Neural cell (in vitro differentiated cells): Measurements from ENCODE around the gene GUF1.

Source experiments
- CTCF ChIP-seq: fragments of 450-650 bp; IDR thresholded peaks from 2 replicates; pipeline ENCODE4 v1.5.1; 2014; ENCODE audit warnings: antibody characterized with exemption, mild to moderate bottlenecking, moderate library complexity; ENCODE audit not compliant: poor library complexity, severe bottlenecking
- EP300 ChIP-seq: fragments of 450-650 bp; conservative IDR thresholded peaks from 2 replicates; pipeline ENCODE4 v1.6.1; 2014; ENCODE audit warnings: antibody characterized with exemption, mild to moderate bottlenecking, moderate library complexity; ENCODE audit not compliant: poor library complexity, severe bottlenecking
- EZH2 ChIP-seq: fragments of 200-600, 300-800 bp; shearing (Covaris generic), sonication (generic); IDR thresholded peaks from 2 replicates; pipeline ENCODE4 v1.6.1; 2014; ENCODE audit warnings: antibody characterized with exemption, low read length, borderline replicate concordance, mild to moderate bottlenecking; ENCODE audit not compliant: insufficient read depth, poor library complexity, severe bottlenecking
- MXI1 ChIP-seq: fragments of 450-650 bp; conservative IDR thresholded peaks from 2 replicates; pipeline ENCODE4 v1.6.1; 2014; ENCODE audit warnings: antibody characterized with exemption, mild to moderate bottlenecking; ENCODE audit not compliant: poor library complexity, severe bottlenecking
- POLR2AphosphoS5 ChIP-seq: IDR thresholded peaks from 2 replicates; pipeline ENCODE4 v1.6.1; 2012
- RAD21 ChIP-seq: fragments of 450-650 bp; conservative IDR thresholded peaks from 2 replicates; pipeline ENCODE4 v1.6.1; 2014; ENCODE audit warnings: antibody characterized with exemption, mild to moderate bottlenecking, moderate library complexity
- REST ChIP-seq: IDR thresholded peaks from 2 replicates; pipeline ENCODE4 v1.6.1; 2012; ENCODE audit warnings: borderline replicate concordance
- TAF1 ChIP-seq: IDR thresholded peaks from 2 replicates; pipeline ENCODE4 v1.6.1; 2012; ENCODE audit warnings: low read depth

- no peak for TF ChIP-seq POLR2AphosphoS5
- no peak for TF ChIP-seq EZH2
- no peak for TF ChIP-seq REST
- TF ChIP-seq CTCF = no peak
- TF ChIP-seq RAD21 = no peak
- TF ChIP-seq TAF1 = no peak
- TF ChIP-seq MXI1 = no peak
- TF ChIP-seq EP300 = no peak
Observed at GRCh38 chr4:44720371-44720770, 42.2 kb downstream of the GUF1 start.
